ENCODE results near the gene GUCA2A. TPM values are rescaled to one million over a fixed set of nuclear protein-coding genes. Genes with fewer than 3 reads are reported as not detected.

Gene GUCA2A
- polyA plus RNA-seq, 1 donor from 2014 or later = not detected

- no peaks in the 10 kb centered on the region for H3K36me3 Mint-ChIP-seq
- H3K27ac Mint-ChIP-seq = no peak overlapping the region
- no peaks in the 10 kb centered on the region for H3K4me1 Mint-ChIP-seq
- no peaks in the 10 kb centered on the region for H3K9me3 Mint-ChIP-seq
- H3K27me3 Mint-ChIP-seq = no peaks in the 10 kb centered on the region
- H3K4me3 Mint-ChIP-seq = no peak overlapping the region
Measured at GRCh38 chr1:42170779-42171621, 6.5 kb upstream of the GUCA2A start.

GRCh38 chr1:42168763-42169162 is 4.2 kb upstream of the GUCA2A start:
- no peaks in the 10 kb centered on the region for H3K9me3 Mint-ChIP-seq
- no peak overlapping the region for H3K4me3 Mint-ChIP-seq
- H3K27ac Mint-ChIP-seq = no peak overlapping the region
- no peaks in the 10 kb centered on the region for H3K4me1 Mint-ChIP-seq
- H3K27me3 Mint-ChIP-seq = no peaks in the 10 kb centered on the region
- no peaks in the 10 kb centered on the region for H3K36me3 Mint-ChIP-seq

GRCh38 chr1:42168391-42168670 is 3.8 kb upstream of the GUCA2A start:
- Mint-ChIP-seq H3K27me3 (peaks cover 2% of the 10 kb centered on the region), H3K4me3 (no peak overlapping the region), H3K4me1 (no peaks in the 10 kb centered on the region), H3K27ac (no peak overlapping the region), H3K36me3 (no peaks in the 10 kb centered on the region), H3K9me3 (no peaks in the 10 kb centered on the region)

GRCh38 chr1:42167611-42168390 is 3.3 kb upstream of the GUCA2A start:
- no peaks in the 10 kb centered on the region for H3K4me1 Mint-ChIP-seq
- H3K9me3 Mint-ChIP-seq = no peaks in the 10 kb centered on the region
- no peak overlapping the region for H3K4me3 Mint-ChIP-seq
- H3K36me3 Mint-ChIP-seq = no peaks in the 10 kb centered on the region
- peaks cover 2% of the 10 kb centered on the region for H3K27me3 Mint-ChIP-seq
- H3K27ac Mint-ChIP-seq = peak overlapping the region in 1 of 3 donors; percentile 51

GRCh38 chr1:42165511-42166210 is 1.1 kb upstream of the GUCA2A start:
- Mint-ChIP-seq H3K4me1 (no peaks in the 10 kb centered on the region), H3K36me3 (no peaks in the 10 kb centered on the region), H3K9me3 (peaks cover 2 to 8% (median 2%) of the 10 kb centered on the region in 3 donors), H3K27ac (no peak overlapping the region), H3K4me3 (no peak overlapping the region), H3K27me3 (peaks cover 11% of the 10 kb centered on the region)

- Mint-ChIP-seq H3K27me3 (peaks cover 12% of the 10 kb centered on the region), H3K36me3 (no peaks in the 10 kb centered on the region), H3K27ac (no peak overlapping the region), H3K4me1 (no peaks in the 10 kb centered on the region), H3K9me3 (peaks cover 2 to 10% (median 2%) of the 10 kb centered on the region in 3 donors), H3K4me3 (no peak overlapping the region)
Measured at GRCh38 chr1:42163536-42164503, 725 bp downstream of the GUCA2A start.

- Mint-ChIP-seq H3K27me3 (peaks cover 12% of the 10 kb centered on the region), H3K27ac (no peak overlapping the region), H3K9me3 (peaks cover 2 to 10% (median 2%) of the 10 kb centered on the region in 3 donors), H3K4me1 (no peaks in the 10 kb centered on the region), H3K4me3 (no peak overlapping the region), H3K36me3 (no peaks in the 10 kb centered on the region)
Measured at GRCh38 chr1:42163114-42163513, 1.4 kb downstream of the GUCA2A start.

- peaks cover 0 to 1% (median 0%) of the 10 kb centered on the region in 3 donors for H3K4me1 Mint-ChIP-seq
- H3K27ac Mint-ChIP-seq = no peak overlapping the region
- no peak overlapping the region for H3K4me3 Mint-ChIP-seq
- H3K36me3 Mint-ChIP-seq = no peaks in the 10 kb centered on the region
- H3K27me3 Mint-ChIP-seq = peaks cover 12% of the 10 kb centered on the region
- H3K9me3 Mint-ChIP-seq = peaks cover 2 to 10% (median 2%) of the 10 kb centered on the region in 3 donors
Measured at GRCh38 chr1:42162181-42162580, 2.4 kb downstream of the GUCA2A start.

- H3K4me1 Mint-ChIP-seq = peaks cover 0 to 1% (median 0%) of the 10 kb centered on the region in 3 donors
- H3K36me3 Mint-ChIP-seq = no peaks in the 10 kb centered on the region
- H3K4me3 Mint-ChIP-seq = no peak overlapping the region
- peaks cover 2 to 10% (median 2%) of the 10 kb centered on the region in 3 donors for H3K9me3 Mint-ChIP-seq
- H3K27ac Mint-ChIP-seq = no peak overlapping the region
- peaks cover 13% of the 10 kb centered on the region for H3K27me3 Mint-ChIP-seq
Measured at GRCh38 chr1:42158189-42158588, 6.4 kb downstream of the GUCA2A start.

GRCh38 chr1:42157667-42158066 is 6.9 kb downstream of the GUCA2A start:
- Mint-ChIP-seq H3K36me3 (no peaks in the 10 kb centered on the region), H3K9me3 (peaks cover 2 to 10% (median 2%) of the 10 kb centered on the region in 3 donors), H3K27me3 (peaks cover 13% of the 10 kb centered on the region), H3K4me1 (peaks cover 0 to 1% (median 0%) of the 10 kb centered on the region in 3 donors), H3K4me3 (no peak overlapping the region), H3K27ac (no peak overlapping the region)

- no peak overlapping the region for H3K27ac Mint-ChIP-seq
- H3K4me1 Mint-ChIP-seq = peaks cover 0 to 1% (median 0%) of the 10 kb centered on the region in 3 donors
- peaks cover 3% of the 10 kb centered on the region for H3K27me3 Mint-ChIP-seq
- no peak overlapping the region for H3K4me3 Mint-ChIP-seq
- no peaks in the 10 kb centered on the region for H3K36me3 Mint-ChIP-seq
- H3K9me3 Mint-ChIP-seq = no peaks in the 10 kb centered on the region
Measured at GRCh38 chr1:42155362-42155761, 9.2 kb downstream of the GUCA2A start.

- H3K27me3 Mint-ChIP-seq = peaks cover 6% of the 10 kb centered on the region
- H3K36me3 Mint-ChIP-seq = no peaks in the 10 kb centered on the region
- H3K4me3 Mint-ChIP-seq = no peak overlapping the region
- no peak overlapping the region for H3K27ac Mint-ChIP-seq
- H3K4me1 Mint-ChIP-seq = peaks cover 0 to 1% (median 0%) of the 10 kb centered on the region in 3 donors
- H3K9me3 Mint-ChIP-seq = no peaks in the 10 kb centered on the region
Measured at GRCh38 chr1:42154685-42155084, 9.9 kb downstream of the GUCA2A start.

GRCh38 chr1:42153624-42154023 is 10.9 kb downstream of the GUCA2A start:
- no peaks in the 10 kb centered on the region for H3K9me3 Mint-ChIP-seq
- H3K4me3 Mint-ChIP-seq = no peak overlapping the region
- H3K4me1 Mint-ChIP-seq = peaks cover 0 to 1% (median 0%) of the 10 kb centered on the region in 3 donors
- H3K27ac Mint-ChIP-seq = peak overlapping the region in 1 of 3 donors; percentile 47
- H3K27me3 Mint-ChIP-seq = peaks cover 6% of the 10 kb centered on the region
- H3K36me3 Mint-ChIP-seq = no peaks in the 10 kb centered on the region

- no peaks in the 10 kb centered on the region for H3K9me3 Mint-ChIP-seq
- peaks cover 0 to 1% (median 0%) of the 10 kb centered on the region in 3 donors for H3K4me1 Mint-ChIP-seq
- H3K27ac Mint-ChIP-seq = peak within 1 kb of the TSS in 1 of 3 donors; percentile 47
Measured at GRCh38 chr1:42152907-42153600, 11.5 kb downstream of the GUCA2A start, which contains the start of gene GUCA2B. GUCA2B (plus strand) TSS chr1:42153410; CDS start chr1:42153451, 41 bp downstream.

More at GRCh38 chr1:42152907-42153600, 11.5 kb downstream of the GUCA2A start, which contains the start of gene GUCA2B:
- Mint-ChIP-seq H3K4me3 (no peak within 1 kb of the TSS), H3K36me3 (no peaks in the 10 kb centered on the region), H3K27me3 (peaks cover 6% of the 10 kb centered on the region)
